ENCODE measurements around the gene LRRIQ3.

GRCh38 chr1:74113333-74113732, 84.6 kb downstream of the LRRIQ3 start:
- no peak for TF ChIP-seq MAX (IDR thresholded peaks at IDR 0.05)
- TF ChIP-seq CTCF (IDR thresholded peaks at IDR 0.05; ENCODE audit: low read depth, low read length, missing input control): no peak
- no peak for TF ChIP-seq RAD21 (IDR thresholded peaks at IDR 0.05)
- TF ChIP-seq JUND (IDR thresholded peaks at IDR 0.05): no peak
- TF ChIP-seq REST (IDR thresholded peaks at IDR 0.05): no peak
